ENCODE measurements around the gene IL1B. TPM values are rescaled to one million over a fixed set of nuclear protein-coding genes. Genes with fewer than 3 reads are reported as not detected.

Gene IL1B
- total and polyA plus RNA-seq, 2 donors (not counting 3 experiments of a cell fraction or from before 2014, with no cell fraction given), result 0.25 TPM; not detected in 1

- no peaks in the 10 kb centered on the region for H3K27me3 ChIP-seq (ENCODE audit: control insufficient read depth in 2 of 2, insufficient read depth in 2 of 2, low read length in 2 of 2)
- H4K20me1 ChIP-seq (replicated peaks; ENCODE audit: control insufficient read depth, extremely low read depth, insufficient read depth, low read length), result no peaks in the 10 kb centered on the region
- H3K4me3 ChIP-seq (replicated peaks in 1 of 3; ENCODE audit: insufficient read depth in 1 of 3, low read depth in 1 of 3, low read length in 3 of 3), result no peak overlapping the region
- H3K36me3 ChIP-seq (ENCODE audit: control insufficient read depth in 2 of 2, extremely low read depth in 1 of 2, insufficient read depth in 2 of 2, low read length in 2 of 2), result no peaks in the 10 kb centered on the region
- ChIA-PET POLR2A (no interaction called here), CTCF (no interaction called here)
- intact Hi-C loops (cut with micrococcal nuclease) (no loop called here), dilution Hi-C loops (cut with MboI; ENCODE audit: extremely low pct_ligation_motif_present, low sequenced_read_pairs) (no loop called here)
- peak; percentile 28 for FAIRE-seq
- BruUV-seq (replicated peaks), result no TSS peak
- H3K9me1 ChIP-seq (replicated peaks; ENCODE audit: control insufficient read depth, extremely low read depth, insufficient read depth, low read length), result no peaks in the 10 kb centered on the region
- TF ChIP-seq MAX (IDR thresholded peaks at IDR 0.05; ENCODE audit: insufficient read depth, insufficient read length) (no peak), CTCF (IDR thresholded peaks at IDR 0.05; ENCODE audit: extremely low read depth in 1 of 2, insufficient read depth in 1 of 2, low read depth in 1 of 2, low read length in 2 of 2) (no peak), MYC (IDR thresholded peaks at IDR 0.05; ENCODE audit: low read depth, low read length) (no peak), JUN (IDR thresholded peaks at IDR 0.05; ENCODE audit: borderline replicate concordance, insufficient read depth, insufficient read length, low read depth) (no peak), POLR2AphosphoS5 (IDR thresholded peaks at IDR 0.05; ENCODE audit: insufficient read depth, low read depth, low read length) (no peak), POLR2A (IDR thresholded peaks at IDR 0.05; ENCODE audit: low read depth, low read length) (no peak), GATA2 (IDR thresholded peaks at IDR 0.05; ENCODE audit: insufficient read depth, insufficient read length, low read depth, low read length) (no peak), FOS (IDR thresholded peaks at IDR 0.05; ENCODE audit: borderline replicate concordance, insufficient read depth, low read length) (no peak), EZH2 (IDR thresholded peaks at IDR 0.05; ENCODE audit: borderline replicate concordance, low read depth, low read length, severe bottlenecking) (no peak)
- DNase-seq (ENCODE audit: low read depth, low spot score), result no peak
- no peaks in the 10 kb centered on the region for H3K9me3 ChIP-seq (replicated peaks; ENCODE audit: control insufficient read depth, insufficient read depth, low read length)
- H3K9ac ChIP-seq (replicated peaks; ENCODE audit: extremely low read depth, insufficient read depth, low read length), result no peak overlapping the region
- H3K4me2 ChIP-seq (ENCODE audit: insufficient read depth, low read length), result no peak overlapping the region
- H3K79me2 ChIP-seq (ENCODE audit: control insufficient read depth, insufficient read depth, low read length), result no peaks in the 10 kb centered on the region
- H3K27ac ChIP-seq (ENCODE audit: insufficient read depth, low read depth, low read length), result no peak overlapping the region
- H3K4me1 ChIP-seq (ENCODE audit: control insufficient read depth, extremely low read depth, insufficient read depth, low read length), result peaks cover 3% of the 10 kb centered on the region
- H2AFZ ChIP-seq (ENCODE audit: low read depth, low read length), result no peak overlapping the region
These were observed 37.3 kb downstream of the IL1B start for GRCh38 chr2:112798979-112799975.
